HepG2 (cell line): ENCODE data around the gene UQCR11. TPM values are rescaled to one million over a fixed set of nuclear protein-coding genes. Genes with fewer than 3 reads are reported as not detected.

ENCODE experiments used
- ATAC-seq: fragments of 200-7000 bp; cut with Tn5 transposase; 3 replicates; pipeline ENCODE4 v1.9.1; 2020; ENCODE audit warnings: mild to moderate bottlenecking, moderate library complexity
- BruUV-seq: library from RNA; stranded (reverse); fragments of 400-500 nt; replicated peaks from 2 replicates; lab custom pipeline; 2021; lab: Mats Ljungman, UMichigan
- CTCF ChIA-PET: fragments of 300-600 bp; formaldehyde crosslinking; extraction: SDS; loops from one replicate; lab custom pipeline; 2021; ENCODE audit warnings: low total read pairs, inconsistent platforms, low intra/inter-chr PET ratio; lab: Yijun Ruan, JAX
- POLR2A ChIA-PET: fragments of 350-600 bp; sonication (Branson Sonifier 250); formaldehyde crosslinking; loops from one replicate; lab custom pipeline; 2020; ENCODE audit warnings: antibody characterized with exemption, inconsistent platforms; lab: Yijun Ruan, JAX
- DNase-seq: peaks from one replicate; pipeline ENCODE4 v3.0.0-alpha.2; 2015; ENCODE audit warnings: low spot score
- FAIRE-seq: peaks from 3 replicates; lab custom pipeline; 2011; peaks lifted over from hg19 to GRCh38; lab: Jason Lieb, UNC
- H2AFZ ChIP-seq: one replicate; pipeline ENCODE4 v1.6.1; 2011; ENCODE audit warnings: low read length, inconsistent platforms
- H3K27ac ChIP-seq: fragments of 300-600 bp; 3 replicates; pipeline ENCODE4 v1.8.0; 2011; ENCODE audit warnings: mixed run types, mild to moderate bottlenecking, mixed read lengths, low read length, inconsistent platforms; ENCODE audit not compliant: insufficient read depth; ENCODE audit errors: extremely low read length
- H3K27me3 ChIP-seq, 2 experiments: fragments of 200-600 bp in 1 of 2; 2 replicates in 1 of 2; 3 replicates in 1 of 2; pipeline versions ENCODE4 v1.6.0 to v1.8.0; 2011; ENCODE audit warnings: low read length in 2 of 2, mild to moderate bottlenecking in 2 of 2, moderate library complexity in 2 of 2, inconsistent platforms in 1 of 2; ENCODE audit not compliant: insufficient read depth in 2 of 2, control insufficient read depth in 1 of 2
- H3K36me3 ChIP-seq, 2 experiments: fragments of 200-600 bp in 1 of 2; replicated peaks in 1 of 2; 2 replicates in 1 of 2; 3 replicates in 1 of 2; pipeline versions ENCODE4 v1.5.1 to v1.8.0; 2011; ENCODE audit warnings: low read length in 2 of 2, inconsistent platforms in 1 of 2; ENCODE audit not compliant: insufficient read depth in 2 of 2, control insufficient read depth in 1 of 2
- H3K4me1 ChIP-seq: 2 replicates; pipeline ENCODE4 v1.5.1; 2012; ENCODE audit warnings: low read length, inconsistent platforms; ENCODE audit not compliant: insufficient read depth
- H3K4me2 ChIP-seq: 2 replicates; pipeline ENCODE4 v1.6.0; 2011; ENCODE audit warnings: low read depth, low read length, inconsistent platforms
- H3K4me3 ChIP-seq, 3 experiments: fragments of 200-600 bp in 1 of 3; sonication (generic), shearing (Covaris generic) in 1 of 3; replicated peaks in 1 of 3; 2 replicates each; pipeline ENCODE4 v1.5.1; 2011 to 2016; ENCODE audit warnings: low read length in 3 of 3, inconsistent platforms in 2 of 3, low read depth in 2 of 3, mild to moderate bottlenecking in 2 of 3, control low read depth in 1 of 3, mixed read lengths in 1 of 3; ENCODE audit not compliant: insufficient read depth in 1 of 3
- H3K79me2 ChIP-seq: one replicate; pipeline ENCODE4 v1.6.1; 2011; ENCODE audit warnings: low read length, inconsistent platforms; ENCODE audit not compliant: insufficient read depth
- H3K9ac ChIP-seq: 2 replicates; pipeline ENCODE4 v1.6.0; 2011; ENCODE audit warnings: mild to moderate bottlenecking, low read depth, low read length, inconsistent platforms; ENCODE audit not compliant: insufficient read depth
- H3K9me3 ChIP-seq: 2 replicates; pipeline ENCODE4 v1.5.1; 2012; ENCODE audit warnings: mild to moderate bottlenecking, low read length
- H4K20me1 ChIP-seq: 2 replicates; pipeline ENCODE4 v1.6.0; 2011; ENCODE audit warnings: inconsistent platforms, mild to moderate bottlenecking, low read length, moderate library complexity; ENCODE audit not compliant: insufficient read depth
- BCL6 ChIP-seq: IDR thresholded peaks from 2 replicates; pipeline ENCODE4 v1.6.1; 2016; ENCODE audit warnings: missing genetic modification reagents, missing compliant biosample characterization
- MAF1 ChIP-seq: sonication (generic); formaldehyde crosslinking; IDR thresholded peaks from 2 replicates; pipeline ENCODE4 v1.5.0; 2020; ENCODE audit warnings: missing genetic modification reagents, borderline replicate concordance
- POLR2AphosphoS2 ChIP-seq: IDR thresholded peaks from 2 replicates; pipeline ENCODE4 v1.6.1; 2011; ENCODE audit warnings: low read depth, low read length, improper control_type of control experiment
- SMAD3 ChIP-seq: sonication (generic); formaldehyde crosslinking; IDR thresholded peaks from 2 replicates; pipeline ENCODE4 v1.4.0; 2020; ENCODE audit warnings: missing genetic modification reagents
- TBL1XR1 ChIP-seq: fragments of 150-350 bp; IDR thresholded peaks from 2 replicates; pipeline ENCODE4 v1.6.1; 2014; ENCODE audit warnings: borderline replicate concordance, low read length; ENCODE audit not compliant: partially characterized antibody
- ZBTB7A ChIP-seq: sonication (generic); formaldehyde crosslinking; IDR thresholded peaks from 2 replicates; pipeline ENCODE4 v1.8.0; 2022; ENCODE audit warnings: mild to moderate bottlenecking, missing genetic modification reagents
- ZNF205 ChIP-seq: IDR thresholded peaks from 2 replicates; pipeline ENCODE4 v1.6.1; 2018; ENCODE audit warnings: missing biosample characterization, missing genetic modification reagents
- ZNF775 ChIP-seq: sonication (generic); formaldehyde crosslinking; IDR thresholded peaks from 2 replicates; pipeline ENCODE4 v1.4.0; 2020; ENCODE audit warnings: missing genetic modification reagents, mild to moderate bottlenecking, moderate library complexity, borderline replicate concordance
- ZNF891 ChIP-seq: sonication (generic); formaldehyde crosslinking; IDR thresholded peaks from 2 replicates; pipeline ENCODE4 v1.5.0; 2020; ENCODE audit warnings: mild to moderate bottlenecking, missing genetic modification reagents
- WGBS: methylation state at CpG from one replicate; pipeline ENCODE4 v1.1.6; 2017; ENCODE audit warnings: low lambda C conversion rate; 5-methylcytosine and 5-hydroxymethylcytosine counted together
- in situ Hi-C: cut with HindIII; loops from 2 replicates; pipeline ENCODE4 v1.10.0; 2017; ENCODE audit warnings: low pct_unique_long_range_greater_than_20kb; ENCODE audit not compliant: extremely low pct_ligation_motif_present
- intact Hi-C: fragments of 100-400 bp; cut with micrococcal nuclease; formaldehyde crosslinking; loops from one replicate; pipeline ENCODE4 v1.10.0; 2022; ENCODE audit not compliant: unreplicated experiment
- polyA plus RNA-seq, 8 experiments: library from polyadenylated mRNA; depleted of rRNA in 3 of 8; stranded (reverse) in 7 of 8; unstranded in 1 of 8; fragments of >200 nt; fragmentation: Illumina TruSeq in 4 of 8; extraction: Trizol in 4 of 8; gene quantifications; 2 replicates each; pipeline versions ENCODE4 v1.2.1 to v1.2.3, GENCODE V29; 2011 to 2016; ENCODE audit warnings: low read depth in 4 of 8, missing spikeins in 1 of 8, mixed read lengths in 1 of 8; ENCODE audit not compliant: insufficient read depth in 1 of 8
- total RNA-seq, 5 experiments: library from RNA; depleted of rRNA; stranded (reverse); fragments of >200 nt; fragmentation: Illumina TruSeq; extraction: Trizol; gene quantifications; 2 replicates each; pipeline ENCODE4 v1.2.3, GENCODE V29; 2016; ENCODE audit warnings: low read depth in 1 of 5
- TF ChIP-seq, protein P1 (sequence below), 2 experiments: sonication (generic) in 1 of 2; formaldehyde crosslinking in 1 of 2; IDR thresholded peaks; 2 replicates each; pipeline versions ENCODE4 v1.6.1 to v1.9.0; 2014 to 2022; ENCODE audit warnings: antibody characterized with exemption in 1 of 2, borderline replicate concordance in 1 of 2, inconsistent platforms in 1 of 2, low read depth in 1 of 2, missing genetic modification reagents in 1 of 2
- TF ChIP-seq, protein P2 (sequence below): sonication (generic); formaldehyde crosslinking; IDR thresholded peaks from 2 replicates; pipeline ENCODE4 v1.8.0; 2022; ENCODE audit warnings: mild to moderate bottlenecking, missing genetic modification reagents, moderate library complexity
- TF ChIP-seq, protein P3 (sequence below): sonication (generic); formaldehyde crosslinking; IDR thresholded peaks from 2 replicates; pipeline ENCODE4 v1.5.1; 2020; ENCODE audit warnings: mild to moderate bottlenecking, missing genetic modification reagents, borderline replicate concordance
- TF ChIP-seq, protein P4 (sequence below): sonication (generic); IDR thresholded peaks from 2 replicates; pipeline ENCODE4 v1.6.1; 2016; ENCODE audit warnings: low read depth, borderline replicate concordance
- TF ChIP-seq, protein P5 (sequence below): sonication (generic); formaldehyde crosslinking; conservative IDR thresholded peaks from 2 replicates; pipeline ENCODE4 v1.8.1; 2023; ENCODE audit warnings: missing genetic modification reagents

Gene UQCR11
- total and polyA plus RNA-seq, 2 of the 13 experiments (the other 11 are each of a cell fraction or from before 2014, with no cell fraction given) = 125 to 214 TPM

DNA sequence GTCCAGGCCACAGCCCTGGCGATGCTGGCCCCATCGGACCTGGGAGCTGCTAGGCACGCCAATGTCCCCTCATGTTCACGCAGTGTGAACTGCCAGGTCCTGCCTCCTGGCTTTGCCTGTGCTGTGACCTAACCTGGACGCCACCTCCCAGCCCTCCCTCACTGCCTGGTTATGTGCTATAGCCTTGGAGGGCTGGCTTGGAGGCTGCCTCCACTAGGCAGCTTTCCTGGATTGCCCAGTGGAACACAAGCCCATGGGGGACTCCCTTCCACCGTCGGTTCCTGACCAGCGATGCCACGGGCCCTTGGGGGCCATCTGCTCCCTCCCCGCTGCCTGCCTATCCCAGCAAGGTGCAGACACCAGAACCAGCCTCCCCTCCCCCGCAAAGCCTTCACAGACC lies 15.2 kb upstream of the UQCR11 start:
- H3K27me3 ChIP-seq = no peaks in the 10 kb centered on the region
- BruUV-seq = no TSS peak
- TF ChIP-seq, protein P1, sequence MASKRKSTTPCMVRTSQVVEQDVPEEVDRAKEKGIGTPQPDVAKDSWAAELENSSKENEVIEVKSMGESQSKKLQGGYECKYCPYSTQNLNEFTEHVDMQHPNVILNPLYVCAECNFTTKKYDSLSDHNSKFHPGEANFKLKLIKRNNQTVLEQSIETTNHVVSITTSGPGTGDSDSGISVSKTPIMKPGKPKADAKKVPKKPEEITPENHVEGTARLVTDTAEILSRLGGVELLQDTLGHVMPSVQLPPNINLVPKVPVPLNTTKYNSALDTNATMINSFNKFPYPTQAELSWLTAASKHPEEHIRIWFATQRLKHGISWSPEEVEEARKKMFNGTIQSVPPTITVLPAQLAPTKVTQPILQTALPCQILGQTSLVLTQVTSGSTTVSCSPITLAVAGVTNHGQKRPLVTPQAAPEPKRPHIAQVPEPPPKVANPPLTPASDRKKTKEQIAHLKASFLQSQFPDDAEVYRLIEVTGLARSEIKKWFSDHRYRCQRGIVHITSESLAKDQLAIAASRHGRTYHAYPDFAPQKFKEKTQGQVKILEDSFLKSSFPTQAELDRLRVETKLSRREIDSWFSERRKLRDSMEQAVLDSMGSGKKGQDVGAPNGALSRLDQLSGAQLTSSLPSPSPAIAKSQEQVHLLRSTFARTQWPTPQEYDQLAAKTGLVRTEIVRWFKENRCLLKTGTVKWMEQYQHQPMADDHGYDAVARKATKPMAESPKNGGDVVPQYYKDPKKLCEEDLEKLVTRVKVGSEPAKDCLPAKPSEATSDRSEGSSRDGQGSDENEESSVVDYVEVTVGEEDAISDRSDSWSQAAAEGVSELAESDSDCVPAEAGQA (IDR thresholded peaks at IDR 0.05; ENCODE audit: low read depth) = no peak
- TF ChIP-seq, protein P1 (CRISPR knock-in tag; IDR thresholded peaks at IDR 0.05; ENCODE audit: borderline replicate concordance) = no peak
- no peak for TF ChIP-seq BCL6 (CRISPR knock-in tag)
- TF ChIP-seq, protein P2, sequence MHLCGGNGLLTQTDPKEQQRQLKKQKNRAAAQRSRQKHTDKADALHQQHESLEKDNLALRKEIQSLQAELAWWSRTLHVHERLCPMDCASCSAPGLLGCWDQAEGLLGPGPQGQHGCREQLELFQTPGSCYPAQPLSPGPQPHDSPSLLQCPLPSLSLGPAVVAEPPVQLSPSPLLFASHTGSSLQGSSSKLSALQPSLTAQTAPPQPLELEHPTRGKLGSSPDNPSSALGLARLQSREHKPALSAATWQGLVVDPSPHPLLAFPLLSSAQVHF (CRISPR knock-in tag) = no peak
- TF ChIP-seq TBL1XR1 = no peak
- TF ChIP-seq SMAD3 (CRISPR knock-in tag) = no peak
- no peak for TF ChIP-seq ZNF775 (CRISPR knock-in tag)
- no peak for TF ChIP-seq POLR2AphosphoS2
- TF ChIP-seq ZBTB7A (CRISPR knock-in tag) = no peak
- TF ChIP-seq ZNF891 (CRISPR knock-in tag) = no peak
- no peak for TF ChIP-seq ZNF205
- TF ChIP-seq, protein P3, sequence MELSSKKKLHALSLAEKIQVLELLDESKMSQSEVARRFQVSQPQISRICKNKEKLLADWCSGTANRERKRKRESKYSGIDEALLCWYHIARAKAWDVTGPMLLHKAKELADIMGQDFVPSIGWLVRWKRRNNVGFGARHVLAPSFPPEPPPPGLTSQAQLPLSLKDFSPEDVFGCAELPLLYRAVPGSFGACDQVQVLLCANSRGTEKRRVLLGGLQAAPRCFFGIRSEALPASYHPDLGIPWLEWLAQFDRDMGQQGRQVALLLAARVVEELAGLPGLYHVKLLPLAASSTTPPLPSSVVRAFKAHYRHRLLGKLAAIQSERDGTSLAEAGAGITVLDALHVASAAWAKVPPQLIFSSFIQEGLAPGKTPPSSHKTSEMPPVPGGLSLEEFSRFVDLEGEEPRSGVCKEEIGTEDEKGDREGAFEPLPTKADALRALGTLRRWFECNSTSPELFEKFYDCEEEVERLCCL (CRISPR knock-in tag) = no peak
- TF ChIP-seq, protein P4, sequence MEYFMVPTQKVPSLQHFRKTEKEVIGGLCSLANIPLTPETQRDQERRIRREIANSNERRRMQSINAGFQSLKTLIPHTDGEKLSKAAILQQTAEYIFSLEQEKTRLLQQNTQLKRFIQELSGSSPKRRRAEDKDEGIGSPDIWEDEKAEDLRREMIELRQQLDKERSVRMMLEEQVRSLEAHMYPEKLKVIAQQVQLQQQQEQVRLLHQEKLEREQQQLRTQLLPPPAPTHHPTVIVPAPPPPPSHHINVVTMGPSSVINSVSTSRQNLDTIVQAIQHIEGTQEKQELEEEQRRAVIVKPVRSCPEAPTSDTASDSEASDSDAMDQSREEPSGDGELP = no peak
- no peak for TF ChIP-seq MAF1
- TF ChIP-seq, protein P5, sequence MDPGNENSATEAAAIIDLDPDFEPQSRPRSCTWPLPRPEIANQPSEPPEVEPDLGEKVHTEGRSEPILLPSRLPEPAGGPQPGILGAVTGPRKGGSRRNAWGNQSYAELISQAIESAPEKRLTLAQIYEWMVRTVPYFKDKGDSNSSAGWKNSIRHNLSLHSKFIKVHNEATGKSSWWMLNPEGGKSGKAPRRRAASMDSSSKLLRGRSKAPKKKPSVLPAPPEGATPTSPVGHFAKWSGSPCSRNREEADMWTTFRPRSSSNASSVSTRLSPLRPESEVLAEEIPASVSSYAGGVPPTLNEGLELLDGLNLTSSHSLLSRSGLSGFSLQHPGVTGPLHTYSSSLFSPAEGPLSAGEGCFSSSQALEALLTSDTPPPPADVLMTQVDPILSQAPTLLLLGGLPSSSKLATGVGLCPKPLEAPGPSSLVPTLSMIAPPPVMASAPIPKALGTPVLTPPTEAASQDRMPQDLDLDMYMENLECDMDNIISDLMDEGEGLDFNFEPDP (CRISPR knock-in tag) = no peak
- TF ChIP-seq, all 625 proteins: peak for 0
- POLR2A ChIA-PET = no interaction called here
- Histone ChIP-seq H3K79me2 (no peaks in the 10 kb centered on the region), H3K4me2 (no peak overlapping the region), H4K20me1 (no peaks in the 10 kb centered on the region), H2AFZ (no peak overlapping the region), H3K36me3 (peaks cover 24 to 46% of the 10 kb centered on the region in 2 experiments; a peak in 4 of 5 replicates), H3K27ac (no peak overlapping the region), H3K9me3 (no peaks in the 10 kb centered on the region), H3K9ac (no peak overlapping the region), H3K4me3 (no peak overlapping the region), H3K4me1 (no peaks in the 10 kb centered on the region)
- WGBS = 100% methylated on average over 1 of the region's 11 CpGs
- CTCF ChIA-PET = no interaction called here
- FAIRE-seq (no peak), DNase-seq (no peak), ATAC-seq (no peak)
- intact Hi-C loops = no loop called here
- in situ Hi-C loops = no loop called here
